ENCODE measurements around the gene GAPDH.
"Not testable (repeated sequence)": the region's sequence is repeated elsewhere in the genome, so short reads cannot be mapped to it uniquely, and the experiment has no call there.

The GAPDH gene

DNA sequence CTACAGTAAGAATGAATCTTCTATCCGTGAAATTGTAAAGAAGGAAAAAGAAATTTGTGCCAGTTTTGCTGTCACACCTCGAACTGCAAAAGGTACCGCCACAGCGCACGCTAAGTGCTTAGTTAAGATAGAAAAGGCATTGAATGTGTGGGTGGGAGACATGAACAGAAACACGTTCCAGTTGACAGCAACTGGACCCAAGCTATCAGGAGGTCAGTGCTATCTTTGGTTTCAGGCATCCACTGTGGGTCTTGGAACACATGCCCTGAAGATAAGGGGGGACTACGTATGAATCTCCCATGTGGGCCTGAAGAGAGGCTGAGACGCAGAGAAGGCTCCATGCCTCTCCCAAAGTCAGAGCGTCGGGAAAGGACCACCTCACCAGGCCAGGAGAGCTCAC is 11.7 kb downstream of the GAPDH start:
- DNase-seq (ENCODE audit: low read depth, low spot score) = no peak

GRCh38 chr12:6547566-6547965 is 13.2 kb downstream of the GAPDH start:
- DNase-seq (ENCODE audit: low read depth, low spot score) = no peak

DNA sequence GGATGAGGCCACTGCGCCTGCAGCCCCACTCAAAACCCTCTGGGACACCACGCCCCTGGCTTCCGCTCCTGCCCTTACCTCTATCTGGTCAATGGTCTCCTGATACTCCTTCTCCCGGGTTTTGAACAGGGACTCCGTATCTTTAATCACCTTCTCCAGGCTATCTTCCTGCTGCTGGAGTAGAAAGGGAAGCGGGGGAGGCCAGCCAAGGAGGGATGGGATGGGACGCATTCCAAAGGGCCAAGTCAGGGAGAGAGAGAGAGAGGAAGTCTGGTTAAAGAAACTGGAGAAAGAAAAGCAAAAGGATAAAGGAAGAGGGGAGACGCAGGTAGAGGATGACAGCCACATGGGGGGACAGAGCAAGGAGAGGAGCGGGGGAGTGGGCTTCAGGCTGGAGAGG is 13.7 kb downstream of the GAPDH start:
- DNase-seq (ENCODE audit: low read depth, low spot score) = no peak

GRCh38 chr12:6548556-6548955 is 14.2 kb downstream of the GAPDH start:
- no peak for DNase-seq (ENCODE audit: low read depth, low spot score)

GRCh38 chr12:6548966-6549683 is 14.8 kb downstream of the GAPDH start:
- no peak for DNase-seq (ENCODE audit: low read depth, low spot score)

- DNase-seq (ENCODE audit: low read depth, low spot score) = no peak
These were observed 15.4 kb downstream of the GAPDH start for GRCh38 chr12:6549684-6550151.

DNA sequence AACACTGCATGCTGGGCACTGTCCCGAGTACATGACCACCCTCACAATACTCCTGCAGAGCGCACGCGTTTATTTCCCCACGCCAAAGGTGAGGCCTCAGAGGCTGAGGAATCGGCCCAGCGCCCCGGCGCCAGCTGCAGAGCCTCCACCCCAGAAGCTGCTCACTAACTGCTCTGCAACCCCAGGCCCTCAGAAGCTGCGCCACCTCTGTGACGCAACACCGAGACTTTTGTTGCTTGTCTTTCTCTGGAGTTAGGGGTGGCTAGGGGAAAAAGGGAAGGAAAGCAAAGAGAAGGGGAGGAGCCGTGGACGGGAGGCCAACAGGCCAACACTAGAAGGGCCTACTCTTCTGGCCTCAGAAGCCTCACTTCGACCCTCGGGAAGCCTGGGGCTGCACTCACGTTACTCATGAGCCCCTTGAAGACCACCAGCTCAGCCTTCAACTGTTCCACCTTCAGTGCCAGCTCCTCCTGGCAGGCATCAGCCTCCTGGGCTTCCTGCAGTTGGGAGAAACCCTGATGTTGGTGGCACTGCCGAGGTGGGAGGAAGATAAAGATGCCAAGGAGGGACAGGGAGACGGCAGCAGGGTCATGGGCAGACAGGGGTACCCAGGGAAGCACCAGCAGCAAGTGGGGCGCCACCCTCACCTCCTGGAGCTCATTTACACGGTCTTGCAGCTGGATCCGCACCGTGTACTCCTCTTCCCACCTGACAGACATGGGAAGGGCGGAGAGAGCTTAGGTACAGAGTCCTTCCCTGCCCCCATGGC is 16.2 kb downstream of the GAPDH start:
- DNase-seq (ENCODE audit: low read depth, low spot score) = no peak

DNA sequence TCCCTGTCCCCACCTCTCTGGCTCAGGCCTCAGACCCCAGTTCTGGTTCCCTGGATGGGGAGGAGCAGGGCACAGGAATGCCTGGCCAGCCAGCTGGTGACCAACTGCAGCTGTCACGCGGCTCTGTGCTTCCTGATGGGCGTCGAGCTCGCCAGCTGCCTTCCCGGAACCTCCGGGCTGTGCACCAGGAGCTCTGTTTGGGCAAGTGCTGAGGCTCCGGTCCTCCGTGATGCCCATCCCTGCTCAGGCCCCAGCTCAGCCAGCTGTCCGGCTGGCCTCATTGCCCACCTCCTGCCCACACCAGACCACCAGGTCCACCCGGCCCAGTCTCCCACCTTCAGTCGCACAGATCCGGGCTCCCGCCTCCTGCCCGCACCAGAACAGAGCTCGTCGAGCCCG is 16.7 kb downstream of the GAPDH start:
- DNase-seq (ENCODE audit: low read depth, low spot score) = no peak

DNA sequence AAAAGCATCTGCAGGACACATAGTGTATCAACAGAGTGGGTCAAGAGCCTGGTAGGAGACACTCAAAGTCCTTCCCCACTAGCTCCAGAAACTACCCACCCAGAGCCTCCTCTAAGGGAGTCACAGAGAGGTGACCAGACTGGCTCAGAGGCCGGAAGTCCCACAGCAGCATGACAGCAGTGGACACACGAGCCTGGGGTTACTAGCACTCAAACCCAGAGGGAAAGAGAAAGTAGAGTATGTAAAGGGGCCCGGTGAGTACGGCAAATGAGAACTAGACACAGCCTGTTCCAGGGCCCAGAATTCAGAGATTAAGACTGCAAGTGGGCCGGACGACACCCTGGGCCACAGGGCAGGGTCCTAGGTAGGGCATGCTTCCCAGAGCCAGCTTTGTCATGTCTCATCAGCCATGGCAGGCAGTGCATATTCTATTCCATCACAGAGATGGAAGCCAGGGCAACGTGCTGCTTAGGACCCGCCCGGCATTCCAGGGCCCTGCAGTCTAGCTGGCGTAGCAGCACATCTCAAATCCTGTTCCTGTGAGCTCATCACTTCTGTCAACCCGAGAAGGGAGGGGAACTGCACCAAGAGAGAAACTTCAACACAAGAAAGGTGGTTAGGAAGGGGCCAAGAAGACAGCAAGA is 17.3 kb downstream of the GAPDH start:
- DNase-seq (ENCODE audit: low read depth, low spot score) = no peak

DNA sequence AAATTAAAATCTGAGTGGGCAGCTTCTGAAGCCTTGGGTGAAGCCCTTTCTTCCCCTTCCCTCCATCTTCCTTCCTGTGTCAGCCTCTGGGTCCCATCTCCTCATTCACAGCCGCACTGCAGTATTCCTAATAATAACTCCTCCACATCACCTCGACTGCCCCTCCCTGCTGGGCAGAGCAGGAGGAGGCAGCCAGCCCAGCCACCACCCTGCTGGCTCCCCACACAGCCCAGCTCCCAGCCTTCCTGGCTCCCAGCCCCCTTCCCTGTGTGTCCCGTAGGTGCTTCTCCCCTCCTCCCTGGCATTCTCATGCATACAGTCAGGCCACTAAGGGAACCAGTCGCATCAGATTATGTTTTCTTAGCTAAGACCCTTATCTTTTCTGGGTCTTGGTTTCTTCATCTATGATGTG is 17.8 kb downstream of the GAPDH start:
- no peak for DNase-seq (ENCODE audit: low read depth, low spot score)

DNA sequence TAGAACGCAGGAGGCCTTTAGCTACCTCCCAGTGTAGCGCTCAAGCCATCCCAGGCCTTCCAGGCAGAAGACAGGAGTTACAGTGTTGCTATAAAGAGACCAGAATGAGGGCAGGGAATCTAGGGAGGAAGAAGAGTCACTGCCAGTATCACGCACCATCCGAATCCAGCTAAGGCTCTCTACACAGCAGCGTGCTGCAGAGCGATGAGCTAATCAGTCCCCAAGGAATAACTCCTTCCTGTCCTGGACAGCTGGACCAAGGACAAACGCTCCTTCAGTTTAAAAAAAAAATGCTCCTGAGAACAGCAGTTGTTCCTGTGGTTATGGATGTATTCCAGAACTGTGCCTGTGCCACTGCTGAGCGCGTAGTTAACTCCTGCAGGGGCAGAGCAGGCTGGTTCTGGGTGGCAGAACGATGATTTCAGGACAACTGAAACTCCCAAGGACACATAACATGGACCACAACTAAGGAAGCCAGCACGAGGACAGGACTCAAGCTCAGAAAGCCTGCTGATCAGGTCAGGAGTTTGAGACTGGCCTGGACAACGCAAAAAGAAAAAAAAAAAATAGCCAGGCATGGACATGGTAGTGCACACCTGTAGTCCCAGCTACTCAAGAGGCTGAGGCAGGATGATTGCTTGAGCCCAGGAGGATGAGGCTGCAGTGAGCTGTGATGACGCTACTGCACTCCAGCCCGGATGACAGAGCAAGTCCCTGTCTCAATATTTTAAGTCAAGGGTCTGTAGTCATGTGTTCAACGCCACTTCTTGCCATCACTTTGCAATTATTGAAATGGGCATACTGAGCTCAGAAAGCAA is 18.9 kb downstream of the GAPDH start:
- no peak for DNase-seq (ENCODE audit: low read depth, low spot score)

DNA sequence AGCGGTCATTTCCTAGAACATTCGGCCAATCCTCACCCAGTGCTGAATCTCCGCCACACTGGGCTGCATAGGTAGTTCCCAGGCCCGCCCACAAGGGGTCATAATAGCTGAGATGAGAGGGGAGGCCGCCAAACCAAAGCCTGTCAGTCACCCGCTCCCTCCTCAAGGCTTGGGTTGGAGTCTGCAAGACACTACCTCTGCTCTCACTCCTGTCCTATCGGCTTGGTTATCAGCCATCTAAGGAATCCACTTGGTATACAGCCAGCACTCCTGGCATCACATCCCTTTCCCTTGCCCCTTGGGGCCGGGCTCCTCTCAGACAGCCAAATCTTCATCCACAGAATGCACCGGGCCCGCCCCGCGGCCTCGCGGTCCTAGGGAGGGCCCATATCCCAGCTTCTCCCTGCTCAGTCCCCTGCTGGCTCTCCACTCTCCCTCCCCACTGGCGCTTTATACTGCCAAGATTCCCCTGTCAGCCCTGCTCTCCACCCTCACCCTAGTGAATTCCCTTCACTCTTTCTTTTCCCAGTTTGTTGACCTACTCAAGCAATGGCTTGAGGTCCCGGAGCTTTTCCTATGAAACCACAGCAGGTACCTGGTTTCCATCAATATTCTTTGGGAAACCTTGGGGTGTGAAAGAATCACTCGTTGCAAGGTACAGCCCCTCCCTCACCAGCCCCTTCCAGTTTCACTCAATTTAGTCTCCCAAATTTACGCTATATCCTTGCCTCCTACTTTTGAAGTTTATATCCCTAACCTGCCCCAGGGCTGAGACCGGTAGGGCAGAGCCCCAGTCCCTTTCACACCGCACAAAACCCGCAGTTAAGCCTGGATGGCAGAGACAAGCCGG is 20.1 kb downstream of the GAPDH start:
- peak; percentile 50 for DNase-seq (ENCODE audit: low read depth, low spot score)

DNA sequence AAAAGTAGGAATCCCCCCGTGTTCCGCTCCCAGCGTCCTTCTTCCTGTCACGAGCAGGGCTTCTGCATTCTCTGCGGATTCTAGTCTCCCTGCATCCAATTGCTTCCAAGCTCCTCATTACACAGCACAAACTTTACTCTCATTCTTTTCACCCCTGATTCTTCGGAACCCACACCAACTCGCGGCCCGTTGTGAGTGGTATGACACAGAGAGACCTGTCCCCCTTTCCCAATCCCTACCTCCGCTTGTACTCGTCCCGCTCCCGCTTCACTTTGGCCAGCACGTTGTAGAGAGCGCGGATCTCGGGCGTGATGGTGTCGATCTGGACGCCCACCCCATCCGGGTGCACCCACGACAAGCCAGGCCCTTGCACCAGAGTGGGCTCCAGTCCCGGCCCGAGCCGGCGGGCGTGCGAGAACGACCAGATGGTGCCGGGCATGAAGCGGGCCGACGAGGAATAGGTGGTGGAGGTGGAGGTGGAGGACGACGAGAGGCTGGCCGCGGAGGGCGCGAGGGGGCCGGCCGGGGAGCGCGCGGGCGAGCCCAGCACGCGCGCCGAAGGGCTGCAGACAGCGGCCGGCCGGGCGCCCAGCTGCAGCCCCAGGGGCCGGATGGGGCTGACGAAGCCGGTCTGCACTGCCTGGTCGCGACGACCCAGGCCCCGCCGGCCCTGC is 20.8 kb downstream of the GAPDH start:
- no peak for DNase-seq (ENCODE audit: low read depth, low spot score)

DNA sequence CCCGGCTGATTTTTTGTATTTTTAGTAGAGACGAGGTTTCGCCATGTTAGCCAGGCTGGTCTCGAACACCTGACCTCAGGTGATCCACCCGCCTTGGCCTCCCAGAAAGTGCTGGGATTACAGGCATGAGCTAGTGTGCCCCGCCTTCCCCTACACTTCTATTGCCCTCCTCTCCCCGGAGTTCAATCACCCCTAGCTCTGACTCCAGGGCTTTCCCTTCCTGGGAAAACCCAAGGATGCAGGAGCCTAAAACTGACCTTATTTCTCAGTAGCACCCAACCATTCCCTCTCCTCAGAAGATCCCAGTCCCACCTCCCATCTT is 22.1 kb downstream of the GAPDH start:
- DNase-seq (ENCODE audit: low read depth, low spot score) = not testable (repeated sequence)

DNA sequence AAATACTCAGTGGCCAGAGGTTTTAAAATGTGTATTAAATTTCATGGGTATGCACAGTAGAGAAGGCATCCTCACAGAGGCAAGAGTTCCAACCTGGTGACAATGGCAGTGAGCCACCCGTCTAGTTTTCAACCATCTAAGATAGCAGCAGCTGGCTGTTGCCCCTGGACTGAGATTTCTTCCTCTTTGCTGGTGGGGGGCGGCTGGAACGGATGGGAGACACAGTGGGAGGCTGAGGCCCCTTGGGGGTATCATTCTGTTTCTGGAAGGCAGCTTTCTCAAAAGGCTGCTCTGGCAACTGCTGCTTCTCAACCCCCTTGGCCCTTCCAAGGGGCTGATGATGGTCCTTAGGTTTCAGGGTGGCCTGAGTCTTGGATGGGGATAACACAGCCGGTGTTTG is 22.5 kb downstream of the GAPDH start:
- DNase-seq (ENCODE audit: low read depth, low spot score) = no peak

GRCh38 chr12:6558014-6558760 is 23.9 kb downstream of the GAPDH start:
- DNase-seq (ENCODE audit: low read depth, low spot score) = not testable (repeated sequence)

GRCh38 chr12:6559500-6559899 is 25.2 kb downstream of the GAPDH start:
- DNase-seq (ENCODE audit: low read depth, low spot score) = no peak

DNA sequence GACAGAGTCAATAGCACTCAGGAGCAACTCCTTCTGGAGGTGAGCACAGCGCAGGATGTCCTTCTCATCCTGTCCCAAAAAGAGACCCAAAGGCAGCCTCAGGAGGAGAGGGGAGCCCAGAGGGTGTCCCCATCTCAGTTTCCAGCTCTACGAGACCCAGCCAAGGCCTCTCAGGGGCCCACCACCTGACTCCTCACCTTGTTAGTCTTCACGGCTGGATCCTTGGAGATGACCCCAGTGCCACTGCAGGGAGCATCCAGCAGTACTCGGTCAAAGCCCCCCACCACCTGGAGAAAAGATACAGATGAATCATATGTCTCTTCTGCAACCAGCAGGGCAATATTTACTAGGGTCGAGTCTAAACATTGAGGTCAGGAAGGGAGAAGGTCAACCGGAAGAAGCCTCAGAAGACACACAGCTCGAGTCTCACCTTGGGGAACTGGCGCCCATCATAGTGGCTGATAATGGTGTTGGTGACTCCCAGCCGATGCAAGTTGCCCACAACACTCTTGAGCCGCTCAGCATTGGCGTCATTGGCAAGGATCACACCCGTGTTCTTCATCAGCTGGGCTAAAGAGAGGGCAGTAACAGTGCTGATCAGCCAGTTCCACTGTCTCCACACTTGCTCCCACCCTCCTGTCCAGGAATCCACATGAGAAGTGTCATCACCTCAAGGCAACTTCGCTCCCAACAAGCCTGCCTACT is 26.3 kb downstream of the GAPDH start:
- no peak for DNase-seq (ENCODE audit: low read depth, low spot score)

- DNase-seq (ENCODE audit: low read depth, low spot score) = no peak
These were observed 28.6 kb downstream of the GAPDH start for GRCh38 chr12:6562881-6563280.
